GM23338 (cell line): ENCODE results near the gene CACNA1A. TPM values are rescaled to one million over a fixed set of nuclear protein-coding genes. Genes with fewer than 3 reads are reported as not detected.

ENCODE experiments used
- ATAC-seq: fragments of 200-7000 bp; cut with Tn5 transposase; 3 replicates; pipeline ENCODE4 v1.9.1; 2020
- DNase-seq: peaks from one replicate; pipeline ENCODE4 v3.0.0-alpha.2; 2015; ENCODE audit warnings: low spot score
- H2AFZ ChIP-seq: fragments of 200-600 bp; sonication (generic); 2 replicates; pipeline ENCODE4 v1.8.0; 2016; ENCODE audit warnings: antibody characterized with exemption, mild to moderate bottlenecking, moderate library complexity
- H3F3A ChIP-seq: fragments of 200-600 bp; sonication (generic); replicated peaks from 2 replicates; pipeline ENCODE4 v1.8.0; 2017; ENCODE audit warnings: antibody characterized with exemption, mixed run types, low read depth
- H3K27ac ChIP-seq: fragments of 200-600 bp; sonication (generic); 2 replicates; pipeline ENCODE4 v1.6.1; 2016; ENCODE audit warnings: low read depth
- H3K27me3 ChIP-seq: fragments of 200-600 bp; sonication (generic); 2 replicates; pipeline ENCODE4 v1.8.0; 2016; ENCODE audit warnings: mild to moderate bottlenecking, mixed run types, moderate library complexity; ENCODE audit not compliant: insufficient read depth
- H3K36me3 ChIP-seq: fragments of 200-600 bp; sonication (generic); 2 replicates; pipeline ENCODE4 v1.8.0; 2016; ENCODE audit warnings: mild to moderate bottlenecking; ENCODE audit not compliant: insufficient read depth
- H3K4me1 ChIP-seq: fragments of 200-600 bp; sonication (generic); 2 replicates; pipeline ENCODE4 v1.8.0; 2016; ENCODE audit warnings: mild to moderate bottlenecking, moderate library complexity; ENCODE audit not compliant: insufficient read depth
- H3K4me2 ChIP-seq: fragments of 200-600 bp; sonication (generic); 2 replicates; pipeline ENCODE4 v1.7.1; 2017; ENCODE audit warnings: mixed run types
- H3K4me3 ChIP-seq: fragments of 200-600 bp; sonication (generic); 2 replicates; pipeline ENCODE4 v1.6.1; 2016; ENCODE audit warnings: mixed run types
- H3K79me2 ChIP-seq: fragments of 200-600 bp; sonication (generic); replicated peaks from 2 replicates; pipeline ENCODE4 v1.8.0; 2017; ENCODE audit warnings: mild to moderate bottlenecking; ENCODE audit not compliant: insufficient read depth
- H3K9me2 ChIP-seq: fragments of 200-600 bp; sonication (generic); 2 replicates; pipeline ENCODE4 v1.8.0; 2017; ENCODE audit not compliant: insufficient read depth
- H4K20me1 ChIP-seq: fragments of 200-600 bp; sonication (generic); replicated peaks from 2 replicates; pipeline ENCODE4 v1.8.0; 2017; ENCODE audit warnings: mild to moderate bottlenecking; ENCODE audit not compliant: insufficient read depth
- H3K27ac Mint-ChIP-seq: 2 replicates; pipeline ENCODE4 v1.8.0; 2020; ENCODE audit warnings: inconsistent platforms, mild to moderate bottlenecking, moderate library complexity, mixed read lengths
- H3K27me3 Mint-ChIP-seq: 3 replicates; pipeline ENCODE4 v1.8.0; 2022; ENCODE audit warnings: low read depth, mild to moderate bottlenecking, moderate library complexity, mixed read lengths, inconsistent platforms; ENCODE audit not compliant: insufficient read depth, poor library complexity
- H3K36me3 Mint-ChIP-seq: 3 replicates; pipeline ENCODE4 v1.8.0; 2021; ENCODE audit warnings: low read depth, mild to moderate bottlenecking, inconsistent platforms, moderate library complexity, mixed read lengths
- H3K4me1 Mint-ChIP-seq: 3 replicates; pipeline ENCODE4 v1.8.0; 2020; ENCODE audit warnings: mild to moderate bottlenecking, inconsistent platforms, mixed read lengths
- H3K4me3 Mint-ChIP-seq: 3 replicates; pipeline ENCODE4 v1.8.0; 2021; ENCODE audit warnings: moderate library complexity, mild to moderate bottlenecking, inconsistent platforms, mixed read lengths
- H3K9me3 Mint-ChIP-seq: 3 replicates; pipeline ENCODE4 v1.8.0; 2020; ENCODE audit warnings: moderate library complexity, mild to moderate bottlenecking, inconsistent platforms, mixed read lengths
- EZH2 ChIP-seq: fragments of 200-600 bp; sonication (generic); IDR thresholded peaks from one replicate; pipeline ENCODE4 v1.8.0; 2017; ENCODE audit warnings: antibody characterized with exemption, mild to moderate bottlenecking, low read depth; ENCODE audit not compliant: unreplicated experiment
- NANOG ChIP-seq: IDR thresholded peaks from 2 replicates; pipeline ENCODE4 v1.6.1; 2016; ENCODE audit warnings: antibody characterized with exemption, borderline replicate concordance
- POLR2AphosphoS5 ChIP-seq: IDR thresholded peaks from 2 replicates; pipeline ENCODE4 v1.6.1; 2016; ENCODE audit warnings: antibody characterized with exemption, low read depth
- REST ChIP-seq: IDR thresholded peaks from one replicate; pipeline ENCODE4 v1.6.1; 2018; ENCODE audit warnings: antibody characterized with exemption; ENCODE audit not compliant: unreplicated experiment
- ZNF331 ChIP-seq: fragments of 250-450 bp; sonication (Bioruptor Pico); IDR thresholded peaks from 2 replicates; pipeline ENCODE4 v1.5.0; 2020; ENCODE audit warnings: low read depth, mild to moderate bottlenecking, moderate library complexity
- ZNF462 ChIP-seq: fragments of 250-450 bp; sonication (Bioruptor Pico); IDR thresholded peaks from 2 replicates; pipeline ENCODE4 v1.5.0; 2020; ENCODE audit warnings: mild to moderate bottlenecking, moderate library complexity
- polyA plus RNA-seq: library from polyadenylated mRNA; unstranded; fragments of >200 nt; fragmentation: Nextera tagmentation; extraction: Ambion mirVana; gene quantifications from 2 replicates; pipeline ENCODE4 v1.2.1, GENCODE V29; 2016
- total RNA-seq: library from RNA; depleted of rRNA; stranded (reverse); fragments of >200 nt; shearing (Covaris generic); gene quantifications from 2 replicates; pipeline ENCODE4 v1.2.3, GENCODE V29; 2014

The CACNA1A gene
- total and polyA plus RNA-seq, 2 experiments from 2014 or later = 7.4 to 20.3 TPM

GRCh38 chr19:13478576-13478975 lies 27.7 kb downstream of the CACNA1A start (continued):
- TF ChIP-seq ZNF462 (CRISPR knock-in tag) (no peak), EZH2 (no peak), ZNF331 (CRISPR knock-in tag) (no peak)

- H3K9me3 Mint-ChIP-seq = peaks cover 30% of the 10 kb centered on the region
- H3K4me3 Mint-ChIP-seq = no peak overlapping the region
- Histone ChIP-seq H3K36me3 (no peaks in the 10 kb centered on the region), H3K27ac (no peak overlapping the region), H3F3A (no peaks in the 10 kb centered on the region), H3K4me1 (no peaks in the 10 kb centered on the region), H2AFZ (no peak overlapping the region), H3K9me2 (no peaks in the 10 kb centered on the region), H3K79me2 (no peaks in the 10 kb centered on the region), H4K20me1 (0 out of 2 replicates have a peak, but pooled peaks cover 5% of the 10 kb centered on the region), H3K4me3 (no peak overlapping the region), H3K4me2 (no peak overlapping the region), H3K27me3 (no peaks in the 10 kb centered on the region)
- peaks cover 2% of the 10 kb centered on the region; the same call in 1 of the 3 replicates for H3K4me1 Mint-ChIP-seq
- no peak for ATAC-seq
- H3K27me3 Mint-ChIP-seq = no peaks in the 10 kb centered on the region
- no peak overlapping the region for H3K27ac Mint-ChIP-seq
- peaks cover 33% of the 10 kb centered on the region for H3K36me3 Mint-ChIP-seq
- DNase-seq = no peak
- TF ChIP-seq REST (no peak), POLR2AphosphoS5 (no peak), ZNF462 (CRISPR knock-in tag) (no peak), NANOG (no peak), EZH2 (no peak)
Observed at GRCh38 chr19:13476071-13476470, 30.2 kb downstream of the CACNA1A start.
